ENCODE measurements around the gene ALK. TPM values are rescaled to one million over a fixed set of nuclear protein-coding genes. Genes with fewer than 3 reads are reported as not detected.

Gene ALK
- total RNA-seq, 4 donors from 2014 or later, result 0.19 TPM; not detected in 3

- no peaks in the 10 kb centered on the region for H3K9me3 ChIP-seq
- TF ChIP-seq CTCF (IDR thresholded peaks at IDR 0.05) (no peak), POLR2A (IDR thresholded peaks at IDR 0.05) (no peak)
- intact Hi-C loops (cut with DNase I), result no loop called here
- H3K36me3 ChIP-seq, result no peaks in the 10 kb centered on the region
- no peak for DNase-seq
- WGBS, 2 donors, result 90 to 95% methylated on average over 1 of the region's 1 CpG
- peaks cover 0 to 8% (median 0%) of the 10 kb centered on the region in 4 donors for H3K27me3 ChIP-seq
- no peak overlapping the region for H3K27ac ChIP-seq
- no peaks in the 10 kb centered on the region for H3K4me1 ChIP-seq
- H3K4me3 ChIP-seq, result no peak overlapping the region
Measured at GRCh38 chr2:29634916-29635315, 286.5 kb downstream of the ALK start.

GRCh38 chr2:29632018-29632417 is 289.4 kb downstream of the ALK start:
- no peaks in the 10 kb centered on the region for H3K36me3 ChIP-seq
- no peaks in the 10 kb centered on the region for H3K9me3 ChIP-seq
- TF ChIP-seq CTCF (IDR thresholded peaks at IDR 0.05) (no peak), POLR2A (IDR thresholded peaks at IDR 0.05) (no peak)
- peaks cover 0 to 13% (median 0%) of the 10 kb centered on the region in 4 donors for H3K27me3 ChIP-seq
- no peak overlapping the region for H3K27ac ChIP-seq
- no peaks in the 10 kb centered on the region for H3K4me1 ChIP-seq
- intact Hi-C loops (cut with DNase I), result no loop called here
- WGBS, 2 donors, result 43 to 91% methylated on average over 2 of the region's 2 CpGs
- DNase-seq, result no peak
- H3K4me3 ChIP-seq, result no peak overlapping the region

- no peak for DNase-seq
- H3K27me3 ChIP-seq, result peaks cover 0 to 22% (median 0%) of the 10 kb centered on the region in 4 donors
- TF ChIP-seq CTCF (IDR thresholded peaks at IDR 0.05), result no peak
- no peak for TF ChIP-seq POLR2A (IDR thresholded peaks at IDR 0.05)
- intact Hi-C loops (cut with DNase I), result no loop called here
- no peaks in the 10 kb centered on the region for H3K9me3 ChIP-seq
- no peak overlapping the region for H3K4me3 ChIP-seq
- no peak overlapping the region for H3K27ac ChIP-seq
- no peaks in the 10 kb centered on the region for H3K4me1 ChIP-seq
- no peaks in the 10 kb centered on the region for H3K36me3 ChIP-seq
Measured at GRCh38 chr2:29629495-29629894, 291.9 kb downstream of the ALK start.

- TF ChIP-seq POLR2A (IDR thresholded peaks at IDR 0.05), result no peak
- no peak for TF ChIP-seq CTCF (IDR thresholded peaks at IDR 0.05)
- Histone ChIP-seq H3K4me1 (no peaks in the 10 kb centered on the region), H3K9me3 (no peaks in the 10 kb centered on the region), H3K27me3 (peaks cover 0 to 22% (median 0%) of the 10 kb centered on the region in 4 donors), H3K4me3 (no peak overlapping the region), H3K27ac (no peak overlapping the region), H3K36me3 (no peaks in the 10 kb centered on the region)
- intact Hi-C loops (cut with DNase I), result no loop called here
- DNase-seq, result no peak
- 48 to 67% methylated on average over 4 of the region's 4 CpGs for WGBS, 2 donors
Measured at GRCh38 chr2:29628862-29629261, 292.5 kb downstream of the ALK start.

GRCh38 chr2:29628108-29628745 is 293.2 kb downstream of the ALK start:
- Histone ChIP-seq H3K9me3 (no peaks in the 10 kb centered on the region), H3K4me1 (no peaks in the 10 kb centered on the region), H3K4me3 (no peak overlapping the region), H3K36me3 (no peaks in the 10 kb centered on the region), H3K27me3 (peaks cover 0 to 22% (median 0%) of the 10 kb centered on the region in 4 donors), H3K27ac (no peak overlapping the region)
- intact Hi-C loops (cut with DNase I), result no loop called here
- TF ChIP-seq POLR2A (IDR thresholded peaks at IDR 0.05), result no peak
- no peak for TF ChIP-seq CTCF (IDR thresholded peaks at IDR 0.05)
- no peak for DNase-seq
- WGBS, 2 donors, result 51% methylated on average over 2 of the region's 2 CpGs
